GM19395 (cell line): Measurements from ENCODE around the gene KIF6.
A peak's percentile ranks its signal among the peaks of the same experiment; 100 is the strongest.

Experiments
- ATAC-seq: cut with Tn5 transposase; IDR thresholded peaks from one replicate; pipeline ENCODE4 v1.9.1; 2021; ENCODE audit warnings: mild to moderate bottlenecking, moderate library complexity; ENCODE audit not compliant: unreplicated experiment

KIF6 gene

DNA sequence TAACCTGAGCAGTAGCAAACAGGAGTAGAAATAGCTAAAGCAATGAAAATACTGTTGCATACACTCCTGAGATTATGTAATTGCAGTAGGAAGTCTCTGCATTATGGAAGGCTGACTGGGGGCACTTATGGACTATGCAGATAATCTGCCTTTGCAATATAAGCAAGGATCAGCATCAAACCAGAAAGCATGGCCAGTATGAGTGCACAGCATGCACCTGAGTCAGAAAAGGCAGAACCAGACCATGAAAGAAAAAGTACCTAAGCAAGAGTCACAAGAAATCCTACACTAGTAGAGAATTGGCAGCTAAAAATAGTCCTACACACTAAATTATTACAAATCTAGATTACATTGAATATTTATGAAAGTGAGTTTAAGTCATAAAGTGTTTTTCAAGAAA lies 164.3 kb downstream of the KIF6 start:
- ATAC-seq = no peak

DNA sequence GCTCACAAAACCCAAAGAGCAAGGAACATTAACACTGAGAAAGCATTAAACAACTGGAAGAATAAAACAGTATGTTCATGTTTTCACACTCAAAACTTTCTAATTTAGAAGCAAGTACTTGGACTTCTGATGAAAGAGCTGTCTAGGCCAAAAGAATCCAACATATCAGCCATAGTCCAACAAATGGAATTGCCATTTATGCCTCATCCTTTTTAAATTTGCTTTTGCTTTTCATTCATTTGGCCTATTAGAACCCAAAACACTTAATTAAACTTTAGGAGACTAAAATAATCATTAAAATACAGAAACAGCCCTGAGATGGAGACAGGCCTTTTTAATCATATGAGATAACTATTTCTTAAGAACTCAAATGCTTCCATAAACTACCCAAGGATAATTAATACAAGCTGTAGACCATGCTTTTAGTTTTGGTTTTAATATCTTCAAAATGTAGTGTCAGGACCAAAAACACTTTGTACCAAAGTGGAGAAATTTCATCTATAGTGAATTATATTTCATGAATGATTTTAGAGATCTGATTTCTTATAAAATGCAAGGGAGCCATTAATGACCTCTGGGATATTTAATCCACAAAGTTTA lies 166.5 kb downstream of the KIF6 start:
- ATAC-seq = no peak

DNA sequence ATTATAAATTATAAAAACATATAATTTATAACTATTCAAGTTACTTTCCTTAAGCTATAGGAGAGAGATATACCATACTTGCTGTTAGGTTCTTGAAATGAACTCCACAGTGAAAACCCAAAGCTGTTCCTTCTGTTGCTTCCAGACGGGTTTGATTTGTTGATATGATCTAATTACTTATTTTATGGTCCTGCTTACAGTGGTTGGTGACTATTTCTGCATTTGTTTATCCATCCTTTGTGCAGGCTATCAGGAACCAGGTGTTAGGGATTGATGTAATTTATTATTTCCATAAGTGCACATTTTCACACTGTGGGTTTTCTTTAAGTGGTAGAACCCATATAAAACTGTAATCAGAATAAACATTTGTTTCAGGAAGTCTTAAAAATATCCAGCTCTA lies 167.1 kb downstream of the KIF6 start:
- ATAC-seq = no peak

DNA sequence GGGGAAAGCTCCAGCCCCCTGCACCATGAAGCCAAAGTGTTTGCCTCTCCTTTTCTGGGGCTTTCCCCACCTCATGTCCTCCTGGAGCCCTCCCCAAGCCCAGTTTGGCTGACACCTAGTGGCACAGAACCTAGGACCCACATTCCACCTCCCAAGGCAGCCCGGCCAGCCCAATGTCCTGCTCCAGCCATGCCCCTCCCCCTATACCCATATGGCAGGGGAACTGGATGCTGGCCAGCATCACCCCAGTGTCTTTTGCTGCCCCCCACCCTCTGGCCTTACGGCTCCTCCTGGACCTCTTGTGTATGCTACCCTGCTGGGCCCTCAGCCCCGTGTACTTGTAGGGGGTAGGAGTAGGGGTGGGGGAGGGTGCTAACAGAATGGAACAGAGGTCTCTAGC lies 170.1 kb downstream of the KIF6 start:
- no peak for ATAC-seq

DNA sequence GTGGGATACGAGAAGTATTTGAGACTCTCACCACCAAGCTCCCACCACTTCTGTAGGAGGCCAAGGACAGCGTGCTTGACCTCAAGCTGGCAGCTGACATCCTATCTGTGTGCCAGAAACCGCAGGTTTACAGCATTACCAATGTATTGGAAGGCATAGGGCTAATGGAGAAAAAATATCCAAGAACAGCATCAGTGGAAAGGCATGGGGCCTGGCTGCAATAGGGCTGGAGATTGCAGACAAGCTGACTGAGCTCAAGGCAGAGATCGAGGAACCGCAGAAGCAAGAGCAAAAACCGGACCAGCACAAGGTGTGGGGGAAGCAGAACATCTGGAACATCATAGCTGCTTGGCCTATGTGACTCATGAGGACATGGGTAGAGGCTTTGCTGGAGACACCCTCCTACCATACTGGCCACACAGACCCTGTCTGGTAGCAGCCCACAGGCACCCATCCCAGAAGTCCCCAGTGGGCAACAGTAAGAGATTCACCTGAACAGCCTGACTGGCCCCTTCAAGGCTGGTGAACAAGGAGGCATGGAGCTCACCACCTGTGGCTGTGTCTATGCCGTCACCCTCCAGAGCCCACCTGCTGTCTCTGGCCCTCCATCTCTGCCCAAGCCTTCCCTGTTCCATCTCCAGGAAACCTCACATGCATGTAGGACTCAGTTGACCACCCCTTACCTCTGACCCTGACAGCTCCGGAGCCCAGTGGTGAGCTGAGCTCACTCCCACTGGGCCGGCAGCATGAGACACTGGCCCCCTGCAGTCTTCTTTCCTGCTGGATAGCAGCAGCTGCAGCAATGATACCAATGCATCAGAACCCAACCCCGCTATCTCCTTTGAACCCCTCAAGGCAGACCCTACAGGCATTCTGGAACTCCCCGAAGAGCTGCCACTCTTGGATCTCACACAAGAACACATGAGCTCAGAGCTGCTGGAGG lies 171.1 kb downstream of the KIF6 start:
- ATAC-seq = no peak

DNA sequence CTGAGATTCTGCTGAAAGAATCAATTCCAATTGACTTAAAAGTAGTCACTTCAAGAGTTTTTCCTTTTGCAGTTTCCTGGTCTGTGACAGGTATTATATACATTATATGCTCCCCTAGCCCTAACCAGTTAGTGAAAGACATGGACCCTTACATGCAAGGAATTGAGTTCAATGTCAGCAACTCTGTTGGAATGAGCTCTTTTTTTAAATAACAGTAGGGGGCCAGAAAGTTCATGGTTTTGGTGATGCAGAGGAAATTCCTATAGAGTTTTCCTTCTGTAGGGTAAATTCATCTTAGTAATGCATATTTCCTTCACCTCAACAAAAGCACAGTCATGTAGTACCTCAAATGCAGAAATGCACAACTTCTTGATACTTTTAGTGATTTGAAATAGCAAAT lies 172.2 kb downstream of the KIF6 start:
- no peak for ATAC-seq

DNA sequence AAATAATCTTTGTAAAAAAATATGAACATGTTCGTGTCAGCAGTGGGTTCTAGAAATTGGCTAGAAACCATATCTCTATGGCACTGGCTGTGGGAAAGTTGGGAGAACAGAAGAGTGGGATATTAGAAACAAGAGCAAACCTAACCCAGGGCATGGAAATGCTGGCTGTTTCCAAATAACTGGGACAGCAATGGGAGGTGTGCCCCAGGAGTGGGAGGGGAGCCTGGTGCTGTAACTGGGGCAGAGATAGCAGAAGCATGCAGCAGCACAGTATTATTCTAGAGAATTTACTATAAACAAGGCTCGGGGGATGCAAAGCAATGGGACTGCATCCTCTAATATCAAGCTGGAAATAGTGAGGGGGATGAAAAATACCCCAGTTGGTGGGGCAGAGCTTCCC lies 175.0 kb downstream of the KIF6 start:
- ATAC-seq = no peak

DNA sequence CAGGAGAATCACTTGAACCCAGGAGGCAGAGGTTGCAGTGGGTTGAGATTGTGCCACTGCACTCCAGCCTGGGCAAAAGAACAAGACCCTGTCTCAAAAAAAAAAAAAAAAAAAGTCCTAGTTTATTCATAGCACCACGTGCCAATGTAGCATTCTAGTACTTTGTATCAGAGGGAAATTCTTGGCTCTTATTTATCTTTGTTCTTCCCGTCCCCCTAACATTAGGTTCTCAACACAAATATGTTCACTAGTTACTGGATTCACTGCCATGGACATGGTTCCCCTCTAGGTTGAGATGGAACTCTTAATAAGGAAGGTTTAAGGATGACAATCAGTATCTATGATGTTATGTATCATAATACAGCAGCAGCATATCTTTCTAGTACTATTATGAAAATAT lies 178.5 kb downstream of the KIF6 start:
- no peak for ATAC-seq

DNA sequence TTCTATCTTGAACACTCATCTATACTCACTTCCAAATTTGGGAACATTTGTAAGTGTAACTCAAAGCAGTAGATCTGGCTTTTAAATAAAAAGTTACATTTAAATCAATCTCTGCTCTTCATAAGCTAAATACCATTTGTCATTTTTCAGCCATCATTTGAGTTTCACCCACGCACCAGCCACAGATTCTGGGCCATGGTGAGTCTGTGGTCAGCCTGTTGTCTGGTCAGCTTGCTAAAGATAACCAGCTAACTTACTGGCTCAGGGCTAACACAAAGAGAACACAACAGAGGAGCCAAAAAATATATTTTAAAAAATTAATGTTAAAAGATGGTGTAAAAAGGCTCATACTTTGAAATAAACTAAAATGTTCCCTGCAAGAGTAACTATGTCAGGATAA lies 181.3 kb downstream of the KIF6 start:
- ATAC-seq = no peak

DNA sequence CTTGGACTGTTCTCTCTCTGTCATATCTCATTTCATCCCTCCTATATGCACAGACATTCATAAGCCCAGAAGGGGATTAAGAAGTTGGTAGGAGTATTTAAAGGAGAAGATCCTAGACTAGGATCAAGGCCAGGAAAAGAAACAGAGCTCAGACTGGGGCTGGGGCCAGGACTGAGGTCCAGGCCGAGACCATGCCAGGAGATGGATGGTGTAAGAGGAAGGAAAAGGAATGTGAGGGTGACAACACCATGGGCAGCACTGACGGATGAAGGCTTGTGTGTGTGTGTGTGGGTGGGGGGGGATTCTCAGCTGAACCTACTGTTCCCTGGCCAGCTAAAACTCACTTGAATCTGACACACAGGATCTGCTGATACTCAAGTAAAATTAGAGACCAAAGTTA lies 182.1 kb downstream of the KIF6 start:
- no peak for ATAC-seq

DNA sequence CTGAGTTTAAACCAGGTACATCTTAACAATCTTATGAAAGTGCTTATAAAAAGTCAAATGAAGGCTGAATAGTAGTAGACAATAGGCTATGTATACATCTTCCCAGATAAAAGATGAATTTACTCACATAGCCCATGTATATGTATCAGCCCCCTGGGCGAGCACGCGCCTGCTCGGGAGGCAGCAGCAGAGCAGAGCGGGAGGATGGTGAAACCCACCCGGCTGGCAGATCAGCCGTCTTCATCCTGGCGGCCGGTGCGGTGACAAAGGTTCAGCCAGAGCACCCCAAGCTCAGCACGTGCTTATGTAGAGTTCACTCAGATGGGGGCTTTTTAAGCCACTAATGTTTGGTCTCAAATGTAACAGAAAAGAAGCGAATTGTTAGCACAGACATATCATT lies 184.8 kb downstream of the KIF6 start:
- no peak for ATAC-seq

DNA sequence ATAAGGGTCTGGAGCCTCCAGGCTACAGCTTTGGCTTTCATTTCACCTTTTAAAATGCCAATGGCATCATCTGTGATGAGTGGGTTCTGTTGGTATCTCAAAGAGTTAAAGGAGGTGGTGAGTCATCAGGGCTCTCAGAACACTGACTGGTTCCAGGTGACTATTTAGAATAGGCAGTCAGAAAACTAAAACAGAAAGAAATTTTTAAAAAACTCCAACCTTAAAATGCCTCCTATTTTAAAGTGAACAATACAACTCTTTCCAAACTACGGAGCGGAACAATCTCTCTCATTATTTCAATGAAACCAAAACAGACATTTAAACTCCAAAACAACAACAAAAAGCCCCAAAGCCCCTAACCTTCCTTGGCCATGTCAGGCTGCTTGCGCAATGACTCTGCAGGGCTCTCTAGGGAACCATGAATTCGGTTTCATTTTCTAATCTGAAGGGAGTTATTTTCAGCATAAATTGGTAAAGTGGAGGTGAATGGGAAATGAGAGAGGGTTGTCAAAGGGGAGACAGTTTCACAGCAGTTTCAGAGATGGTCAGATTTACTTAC lies 194.9 kb downstream of the KIF6 start:
- peak; percentile 99 for ATAC-seq

DNA sequence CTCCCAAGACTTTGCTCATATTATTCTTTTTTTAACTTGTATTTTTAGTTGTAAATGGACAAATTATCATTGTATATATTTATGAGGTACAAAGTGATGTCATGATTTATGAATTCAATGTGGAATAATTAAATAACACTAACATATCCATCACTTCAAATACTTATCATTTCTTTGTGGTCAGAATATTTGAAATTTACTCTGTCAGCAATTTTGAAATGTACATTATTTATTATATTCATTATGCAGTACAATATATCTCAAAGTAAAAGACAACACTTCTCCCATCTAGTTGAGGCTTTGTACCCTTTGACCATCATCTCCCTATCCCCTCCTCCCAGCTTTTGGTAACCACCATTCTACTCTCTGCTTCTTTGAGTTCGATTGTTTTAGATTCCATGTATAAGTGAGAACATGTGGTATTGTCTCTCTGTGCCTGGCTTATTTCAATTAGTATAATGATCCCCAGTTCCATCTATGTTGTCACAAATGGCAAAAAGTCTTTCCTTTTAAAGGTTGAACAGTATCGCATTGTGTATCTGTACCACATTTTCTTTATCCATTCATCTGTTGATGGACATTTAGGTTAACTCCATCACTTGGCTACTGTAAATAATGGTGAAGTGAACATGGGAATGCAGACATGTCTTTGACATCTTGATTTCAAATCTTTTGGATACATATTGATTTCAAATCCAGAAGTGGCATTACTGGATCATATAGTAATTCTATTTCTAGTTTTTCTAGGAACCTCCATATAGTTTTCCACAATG lies 197.2 kb downstream of the KIF6 start:
- ATAC-seq = no peak

DNA sequence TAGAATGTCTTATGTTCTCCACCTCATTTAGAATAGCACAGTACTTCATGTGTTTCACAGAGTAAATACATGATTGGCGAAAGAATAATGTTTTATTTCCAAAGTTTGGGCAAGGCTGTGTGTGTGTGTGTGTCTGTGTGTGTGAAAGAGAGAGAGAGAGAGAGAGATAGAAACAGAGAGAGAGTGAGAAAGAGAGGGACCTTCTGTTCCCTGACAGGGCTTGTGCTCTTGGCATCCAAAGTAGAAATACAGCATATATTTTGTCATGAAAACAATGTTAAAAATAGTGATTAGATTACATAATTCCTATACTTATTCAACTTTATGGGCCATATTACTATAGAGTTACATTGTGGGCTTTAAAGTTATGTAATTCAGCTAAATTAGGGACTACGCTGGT lies 201.2 kb downstream of the KIF6 start:
- no peak for ATAC-seq

DNA sequence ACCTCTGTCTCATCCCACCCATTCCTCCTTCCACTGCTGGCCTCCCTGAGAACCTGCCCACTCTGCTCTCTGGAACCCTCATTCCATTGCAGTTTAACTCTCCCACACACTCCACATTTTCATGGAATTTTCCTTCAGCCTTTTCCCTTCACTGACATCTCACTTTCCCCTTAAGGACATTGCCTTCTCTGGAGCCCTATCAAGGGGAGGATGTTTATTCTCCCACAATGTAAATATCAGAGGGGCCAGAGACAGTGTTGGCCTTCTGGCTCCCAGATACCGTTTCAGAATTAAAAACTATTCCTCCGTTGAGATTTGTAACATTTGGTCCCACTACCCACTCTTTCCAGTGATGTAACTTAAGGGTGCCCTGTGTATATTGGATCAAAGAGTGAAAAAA lies 203.2 kb downstream of the KIF6 start:
- no peak for ATAC-seq

DNA sequence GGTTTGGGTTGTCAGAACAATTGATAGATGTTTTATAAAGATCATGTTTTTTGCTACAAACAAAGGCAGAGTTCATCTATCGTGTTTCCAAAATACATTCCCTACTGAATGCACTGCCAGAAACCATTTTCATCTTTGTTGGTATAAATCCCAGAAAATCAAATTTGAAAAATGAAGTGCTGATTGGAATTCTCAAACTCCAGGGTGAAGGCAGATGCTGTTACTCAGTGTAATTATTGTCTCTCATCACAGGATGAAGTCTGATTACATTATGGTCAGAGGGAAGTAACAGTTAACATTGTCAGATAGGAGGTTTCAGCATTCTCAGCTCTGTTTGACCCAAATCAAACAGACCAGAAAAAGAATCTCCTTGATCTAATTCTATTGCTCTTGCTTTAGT lies 204.3 kb downstream of the KIF6 start:
- ATAC-seq = no peak

DNA sequence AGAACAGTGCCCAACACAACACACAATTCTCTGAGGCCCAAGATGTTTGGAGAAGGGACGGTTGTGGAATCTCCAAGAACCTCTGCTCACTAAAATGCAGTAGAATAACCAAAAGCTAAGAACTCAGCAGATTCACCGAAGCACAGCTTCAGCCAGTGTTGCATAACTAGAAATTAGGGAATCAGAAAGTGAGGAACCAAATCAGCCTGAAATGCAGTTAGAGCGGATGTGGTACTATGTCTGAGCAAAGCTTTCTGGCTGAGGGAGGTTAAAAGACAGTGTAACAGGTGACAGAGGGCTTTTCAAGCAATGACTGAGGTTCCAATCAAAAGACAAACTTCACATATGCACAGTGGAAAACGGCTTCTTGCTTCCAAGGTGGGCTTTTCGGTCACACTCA lies 204.8 kb downstream of the KIF6 start:
- no peak for ATAC-seq

DNA sequence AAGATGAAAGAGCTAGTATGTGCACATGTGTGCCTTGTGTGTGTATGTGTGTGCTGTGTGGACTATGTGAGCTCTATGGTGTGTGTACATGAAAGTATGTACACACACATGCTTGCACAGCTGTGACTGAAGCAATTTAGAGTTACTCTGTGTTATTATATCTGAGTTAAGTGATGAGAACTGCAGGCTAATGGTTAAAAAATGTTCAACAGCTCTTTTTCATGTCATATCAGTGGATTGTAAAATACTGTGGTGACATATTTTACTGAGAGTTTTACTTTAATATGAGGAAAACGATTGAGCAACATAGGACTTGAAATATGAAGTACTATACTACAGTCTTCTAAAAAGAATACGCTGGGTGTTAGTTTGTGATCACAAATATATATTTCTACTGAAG lies 207.0 kb downstream of the KIF6 start:
- ATAC-seq = no peak

DNA sequence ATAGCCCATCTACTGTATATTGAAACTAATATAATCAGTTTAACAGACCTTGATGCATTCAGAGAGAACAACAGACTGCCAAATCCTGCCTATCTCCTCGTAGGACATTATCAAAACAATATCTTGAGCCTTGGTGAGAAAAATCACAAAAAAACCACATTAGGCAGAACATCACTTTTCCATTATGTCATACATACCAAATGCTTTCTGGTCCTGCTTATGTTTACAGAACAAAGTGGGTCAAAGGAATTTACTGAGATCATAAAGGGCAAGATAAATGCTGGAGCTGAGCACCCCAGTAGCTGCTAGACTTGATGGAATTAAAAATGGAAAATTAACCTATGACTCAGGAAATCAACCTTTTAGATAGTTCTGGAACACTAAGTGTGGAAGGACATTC lies 207.5 kb downstream of the KIF6 start:
- no peak for ATAC-seq

DNA sequence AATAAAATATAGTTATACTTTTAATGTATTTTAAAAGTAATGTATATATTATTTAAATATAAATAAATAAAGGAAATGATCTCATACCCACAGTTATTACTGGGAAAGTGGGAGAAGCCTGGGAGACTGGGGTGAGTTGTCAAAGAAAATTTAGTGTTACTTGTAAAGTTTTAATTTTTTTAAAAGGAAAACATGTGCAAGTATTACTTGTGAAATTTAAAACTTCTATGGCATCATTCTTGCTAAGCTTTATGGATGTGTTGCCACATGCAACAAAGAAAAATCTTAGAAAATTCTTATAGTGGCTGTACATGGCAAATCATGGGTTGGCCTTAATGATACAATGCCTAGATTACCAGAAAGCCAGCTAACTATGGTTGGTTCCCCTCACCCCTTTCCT lies 208.7 kb downstream of the KIF6 start:
- no peak for ATAC-seq

DNA sequence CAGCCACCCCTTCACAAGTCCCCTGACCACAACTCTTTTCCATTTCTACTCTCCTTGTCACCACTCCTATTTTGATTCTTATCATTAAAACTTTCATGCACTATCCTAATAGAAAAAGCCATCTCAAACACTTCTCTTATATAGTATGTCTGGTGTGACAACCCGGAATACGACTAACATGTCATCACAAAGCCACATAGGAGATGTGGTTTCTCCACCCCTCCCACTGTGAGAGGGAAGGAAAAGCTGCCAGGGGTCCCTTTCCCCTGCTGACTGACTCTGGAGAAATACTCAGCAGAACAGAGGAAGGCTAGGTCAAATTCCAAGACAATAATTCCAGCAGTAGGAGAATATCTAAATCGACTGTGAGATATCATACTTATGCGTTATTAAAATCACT lies 209.7 kb downstream of the KIF6 start:
- ATAC-seq = no peak

DNA sequence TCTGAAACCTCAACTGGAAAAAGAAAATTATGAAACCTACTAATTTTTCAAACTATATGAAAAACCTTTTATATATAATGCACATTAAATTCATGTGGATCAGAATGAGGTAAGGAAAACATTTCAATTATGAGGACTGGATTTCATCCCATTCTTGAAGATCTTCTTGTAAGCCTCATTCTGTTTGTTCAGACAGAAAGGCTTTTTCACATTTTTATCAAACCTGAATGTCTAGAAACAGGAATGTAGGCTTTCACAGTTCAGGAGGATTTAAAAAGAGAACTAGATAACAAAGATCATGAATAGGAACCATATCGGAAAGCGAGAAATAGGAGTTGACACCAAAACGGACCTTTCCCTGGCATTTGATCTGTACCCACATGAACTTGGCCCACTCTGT lies 210.2 kb downstream of the KIF6 start:
- ATAC-seq = no peak
